Measurements from ENCODE around the gene SH2D3C. TPM values are rescaled to one million over a fixed set of nuclear protein-coding genes. Genes with fewer than 3 reads are reported as not detected.

The SH2D3C gene
- total and polyA plus RNA-seq, 2 of the 4 experiments (the other 2 are of a cell fraction) = under 0.01 to 0.24 TPM

GRCh38 chr9:127693697-127694096, 84.8 kb downstream of the SH2D3C start:
- no peak overlapping the region for H4K5ac ChIP-seq (ENCODE audit: low read depth, low read length)
- no CpG with 5 or more reads among the region's 4 CpGs for WGBS, 2 experiments (ENCODE audit: extremely low coverage in 2 of 2, insufficient read length in 1 of 2)
- DNase-seq (no peak), ATAC-seq (ENCODE audit: low read depth) (no peak)
- intact Hi-C loops (cut with micrococcal nuclease) (no loop called here), in situ Hi-C loops (cut with MboI; ENCODE audit: low sequenced_read_pairs) (no loop called here), dilution Hi-C loops (cut with HindIII; ENCODE audit: low sequenced_read_pairs, unreplicated experiment) (no loop called here)
- no peaks in the 10 kb centered on the region for H3K79me1 ChIP-seq (ENCODE audit: low read depth in 1 of 2, low read length in 2 of 2)
- no peak overlapping the region for H3K23ac ChIP-seq (ENCODE audit: low read depth, low read length)
- no peaks in the 10 kb centered on the region for H3K4me1 ChIP-seq (ENCODE audit: control insufficient read depth, insufficient read depth, low read length)
- no peak overlapping the region for H4K91ac ChIP-seq (ENCODE audit: insufficient read depth, low read depth, low read length)
- H3K27ac ChIP-seq (ENCODE audit: insufficient read depth, low read length) = no peak overlapping the region
- H3K36me3 ChIP-seq (ENCODE audit: control insufficient read depth, insufficient read depth, low read length) = peaks cover 25% of the 10 kb centered on the region
- H3K9me3 ChIP-seq (ENCODE audit: control insufficient read depth, insufficient read depth, low read length) = no peaks in the 10 kb centered on the region
- no peaks in the 10 kb centered on the region for H4K20me1 ChIP-seq (ENCODE audit: insufficient read depth, low read length)
- BruUV-seq (replicated peaks) = no TSS peak
- H2AK9ac ChIP-seq (replicated peaks; ENCODE audit: low read depth, low read length, poor library complexity) = no peak overlapping the region
- H2BK120ac ChIP-seq (ENCODE audit: low read depth, low read length) = no peak overlapping the region
- TF ChIP-seq RAD21 (IDR thresholded peaks at IDR 0.05; ENCODE audit: low read length) (no peak), BHLHE40 (IDR thresholded peaks at IDR 0.05; ENCODE audit: low read depth, low read length) (no peak), CHD1 (IDR thresholded peaks at IDR 0.05; ENCODE audit: low read depth, low read length) (no peak), RFX5 (IDR thresholded peaks at IDR 0.05; ENCODE audit: low read depth, low read length) (no peak), FOS (IDR thresholded peaks at IDR 0.05; ENCODE audit: low read depth, low read length) (no peak), RCOR1 (IDR thresholded peaks at IDR 0.05; ENCODE audit: insufficient replicate concordance, low read length) (no peak), CEBPB (IDR thresholded peaks at IDR 0.05; ENCODE audit: low read depth, low read length) (no peak), NFE2L2 (IDR thresholded peaks at IDR 0.05; ENCODE audit: low read depth, low read length) (no peak), MAZ (IDR thresholded peaks at IDR 0.05; ENCODE audit: borderline replicate concordance, low read depth, low read length) (no peak), POLR2A (IDR thresholded peaks at IDR 0.05; ENCODE audit: low read depth, low read length) (no peak), MAFK (IDR thresholded peaks at IDR 0.05; ENCODE audit: low read depth, low read length) (no peak), MXI1 (IDR thresholded peaks at IDR 0.05; ENCODE audit: borderline replicate concordance, low read depth, low read length) (no peak), ELK1 (IDR thresholded peaks at IDR 0.05; ENCODE audit: borderline replicate concordance, low read depth, low read length) (no peak), SMC3 (IDR thresholded peaks at IDR 0.05; ENCODE audit: low read depth, low read length) (no peak)
- TF ChIP-seq, protein P1, sequence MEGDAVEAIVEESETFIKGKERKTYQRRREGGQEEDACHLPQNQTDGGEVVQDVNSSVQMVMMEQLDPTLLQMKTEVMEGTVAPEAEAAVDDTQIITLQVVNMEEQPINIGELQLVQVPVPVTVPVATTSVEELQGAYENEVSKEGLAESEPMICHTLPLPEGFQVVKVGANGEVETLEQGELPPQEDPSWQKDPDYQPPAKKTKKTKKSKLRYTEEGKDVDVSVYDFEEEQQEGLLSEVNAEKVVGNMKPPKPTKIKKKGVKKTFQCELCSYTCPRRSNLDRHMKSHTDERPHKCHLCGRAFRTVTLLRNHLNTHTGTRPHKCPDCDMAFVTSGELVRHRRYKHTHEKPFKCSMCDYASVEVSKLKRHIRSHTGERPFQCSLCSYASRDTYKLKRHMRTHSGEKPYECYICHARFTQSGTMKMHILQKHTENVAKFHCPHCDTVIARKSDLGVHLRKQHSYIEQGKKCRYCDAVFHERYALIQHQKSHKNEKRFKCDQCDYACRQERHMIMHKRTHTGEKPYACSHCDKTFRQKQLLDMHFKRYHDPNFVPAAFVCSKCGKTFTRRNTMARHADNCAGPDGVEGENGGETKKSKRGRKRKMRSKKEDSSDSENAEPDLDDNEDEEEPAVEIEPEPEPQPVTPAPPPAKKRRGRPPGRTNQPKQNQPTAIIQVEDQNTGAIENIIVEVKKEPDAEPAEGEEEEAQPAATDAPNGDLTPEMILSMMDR (conservative IDR thresholded peaks at IDR 0.05; ENCODE audit: low read depth, low read length) = no peak
- TF ChIP-seq, protein P2, sequence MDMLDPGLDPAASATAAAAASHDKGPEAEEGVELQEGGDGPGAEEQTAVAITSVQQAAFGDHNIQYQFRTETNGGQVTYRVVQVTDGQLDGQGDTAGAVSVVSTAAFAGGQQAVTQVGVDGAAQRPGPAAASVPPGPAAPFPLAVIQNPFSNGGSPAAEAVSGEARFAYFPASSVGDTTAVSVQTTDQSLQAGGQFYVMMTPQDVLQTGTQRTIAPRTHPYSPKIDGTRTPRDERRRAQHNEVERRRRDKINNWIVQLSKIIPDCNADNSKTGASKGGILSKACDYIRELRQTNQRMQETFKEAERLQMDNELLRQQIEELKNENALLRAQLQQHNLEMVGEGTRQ (IDR thresholded peaks at IDR 0.05; ENCODE audit: low read depth, low read length) = no peak
- CTCF ChIA-PET = no interaction called here
- H3K9ac ChIP-seq (ENCODE audit: low read depth, low read length) = no peak overlapping the region
- H2AK5ac ChIP-seq (ENCODE audit: low read depth, low read length) = no peak overlapping the region
- no peak overlapping the region for H3K14ac ChIP-seq (replicated peaks; ENCODE audit: low read depth, low read length)
- no peak overlapping the region for H3K56ac ChIP-seq (ENCODE audit: extremely low read depth, insufficient read depth, low read length)
- no peak overlapping the region for H3K4ac ChIP-seq (ENCODE audit: low read depth, low read length)
- no peak overlapping the region for H3K18ac ChIP-seq (ENCODE audit: low read depth, low read length)
- no peak overlapping the region for H2BK5ac ChIP-seq (ENCODE audit: low read depth, low read length, poor library complexity, severe bottlenecking)
- H2BK20ac ChIP-seq (ENCODE audit: low read depth, low read length) = no peak overlapping the region
- H3K4me2 ChIP-seq (ENCODE audit: low read depth, low read length) = no peak overlapping the region
- H2BK15ac ChIP-seq (ENCODE audit: low read depth, low read length) = no peak overlapping the region
- H3K4me3 ChIP-seq (ENCODE audit: insufficient read depth, low read depth, low read length) = no peak overlapping the region
- H2AFZ ChIP-seq (replicated peaks; ENCODE audit: low read length, poor library complexity) = no peak overlapping the region
- H4K8ac ChIP-seq (ENCODE audit: low read depth in 2 of 2, low read length in 2 of 2) = no peak overlapping the region
- H3K27me3 ChIP-seq (ENCODE audit: control insufficient read depth, insufficient read depth, low read length) = no peaks in the 10 kb centered on the region
- POLR2A ChIA-PET (ENCODE audit: unreplicated experiment) = no interaction called here
- H3K9me1 ChIP-seq (ENCODE audit: insufficient read depth, low read length) = peaks cover 3% of the 10 kb centered on the region; the same call in 1 of the 2 replicates

Data from IMR-90 (cell line).